ENCODE measurements around the gene IGF1.

DNA sequence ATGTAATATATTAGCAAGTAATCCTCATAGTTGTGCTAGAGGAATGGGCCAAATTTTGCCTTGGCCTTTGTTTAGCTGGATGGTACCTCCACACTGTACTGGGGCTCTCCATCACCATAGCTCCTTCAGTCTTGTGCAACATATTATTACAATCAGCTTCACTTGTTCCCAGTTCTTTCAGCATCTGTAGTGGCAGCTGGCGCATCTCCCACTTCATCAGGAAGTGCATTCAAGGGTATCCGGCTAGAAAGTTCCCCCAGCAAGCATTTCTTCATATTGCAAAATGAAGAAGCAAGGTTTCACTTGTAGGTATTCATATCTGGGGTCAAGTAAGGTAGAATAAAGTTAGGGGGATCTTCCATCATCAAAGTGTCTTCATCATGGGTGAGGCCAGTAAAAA lies 123.7 kb downstream of the IGF1 start:
- TF ChIP-seq EZH2 (IDR thresholded peaks at IDR 0.05; ENCODE audit: insufficient read depth, poor library complexity, severe bottlenecking): no peak
- no peak for TF ChIP-seq EZH2phosphoT487 (IDR thresholded peaks at IDR 0.05; ENCODE audit: insufficient read depth, low read depth)
